ENCODE data around the gene DOK4. TPM values are rescaled to one million over a fixed set of nuclear protein-coding genes. Genes with fewer than 3 reads are reported as not detected.

The DOK4 gene
- total and polyA plus RNA-seq, 7 donors, result 3.9 to 147 (median 21.8) TPM

GRCh38 chr16:57534337-57534880 is 48.1 kb upstream of the DOK4 start:
- 95 to 96% methylated on average over 7 of the region's 7 CpGs for WGBS, 2 donors
- TF ChIP-seq EP300 (IDR thresholded peaks at IDR 0.05), result no peak
- no peak for TF ChIP-seq CTCF (IDR thresholded peaks at IDR 0.05)
- TF ChIP-seq POLR2A (IDR thresholded peaks at IDR 0.05), result no peak
- no peak for TF ChIP-seq POLR2AphosphoS5 (IDR thresholded peaks at IDR 0.05)
- Histone ChIP-seq H3K27ac (peak overlapping the region; percentile 88 to 94 (median 90)), H3K36me3 (no peaks in the 10 kb centered on the region), H3K27me3 (no peaks in the 10 kb centered on the region), H3K4me3 (no peak overlapping the region), H3K4me1 (peaks cover 0 to 70% (median 63%) of the 10 kb centered on the region in 4 donors), H3K9me3 (no peaks in the 10 kb centered on the region)
- DNase-seq, result peak; percentile 57
- intact Hi-C loops (cut with DNase I), result loop anchor here (10.0 kb wide), 2 partner anchors 350 to 470 kb away; partner anchors contain the start of genes PSME3IP1, RSPRY1, USB1 and ZNF319

- Histone ChIP-seq H3K4me1 (peaks cover 0 to 71% (median 64%) of the 10 kb centered on the region in 4 donors), H3K4me3 (no peak overlapping the region), H3K27me3 (no peaks in the 10 kb centered on the region), H3K9me3 (no peaks in the 10 kb centered on the region), H3K36me3 (no peaks in the 10 kb centered on the region), H3K27ac (peak overlapping the region; percentile 40 to 94 (median 72))
- no peak for TF ChIP-seq EP300 (IDR thresholded peaks at IDR 0.05)
- TF ChIP-seq POLR2AphosphoS5 (IDR thresholded peaks at IDR 0.05), result no peak
- TF ChIP-seq POLR2A (IDR thresholded peaks at IDR 0.05), result no peak
- TF ChIP-seq CTCF (IDR thresholded peaks at IDR 0.05), result no peak
- peak; percentile 72 for DNase-seq
- intact Hi-C loops (cut with DNase I), result loop anchor here (2.0 to 10.0 kb wide), 3 partner anchors 87 to 471 kb away; partner anchors contain the start of genes CIAPIN1, COQ9, PSME3IP1 and RSPRY1
- WGBS, 2 donors, result 47 to 50% methylated on average over 19 of the region's 19 CpGs
Observed at GRCh38 chr16:57533431-57534336, 47.4 kb upstream of the DOK4 start.

- TF ChIP-seq POLR2AphosphoS5 (IDR thresholded peaks at IDR 0.05) (no peak), CTCF (IDR thresholded peaks at IDR 0.05) (no peak), EP300 (IDR thresholded peaks at IDR 0.05) (no peak), POLR2A (IDR thresholded peaks at IDR 0.05) (no peak)
- no peaks in the 10 kb centered on the region for H3K9me3 ChIP-seq
- peaks cover 0 to 8% (median 3%) of the 10 kb centered on the region in 4 donors for H3K36me3 ChIP-seq
- H3K27me3 ChIP-seq, result no peaks in the 10 kb centered on the region
- WGBS, 2 donors, result 78 to 88% methylated on average over 7 of the region's 7 CpGs
- peak overlapping the region in 3 of 4 donors; percentile 53 to 94 (median 90) for H3K27ac ChIP-seq
- peaks cover 0 to 71% (median 62%) of the 10 kb centered on the region in 4 donors for H3K4me1 ChIP-seq
- H3K4me3 ChIP-seq, result no peak overlapping the region
- intact Hi-C loops (cut with DNase I), result loop anchor here (2.0 to 10.0 kb wide), 3 partner anchors 85 to 473 kb away; partner anchors contain the start of genes CIAPIN1, COQ9, PSME3IP1 and RSPRY1
- DNase-seq, result peak; percentile 56
Observed at GRCh38 chr16:57532266-57532625, 46.0 kb upstream of the DOK4 start.

- DNase-seq, result peak; percentile 46
- H3K27ac ChIP-seq, result peak overlapping the region in 3 of 4 donors; percentile 4 to 94 (median 77)
- H3K9me3 ChIP-seq, result no peaks in the 10 kb centered on the region
- no peak overlapping the region for H3K4me3 ChIP-seq
- H3K36me3 ChIP-seq, result peaks cover 0 to 8% (median 3%) of the 10 kb centered on the region in 4 donors
- 82 to 88% methylated on average over 8 of the region's 8 CpGs for WGBS, 2 donors
- H3K27me3 ChIP-seq, result no peaks in the 10 kb centered on the region
- TF ChIP-seq EP300 (IDR thresholded peaks at IDR 0.05) (no peak), POLR2A (IDR thresholded peaks at IDR 0.05) (no peak)
- intact Hi-C loops (cut with DNase I), result loop anchor here (2.0 to 10.0 kb wide), 3 partner anchors 85 to 473 kb away; partner anchors contain the start of genes CIAPIN1, COQ9, PSME3IP1 and RSPRY1
- H3K4me1 ChIP-seq, result peaks cover 0 to 66% (median 57%) of the 10 kb centered on the region in 4 donors
Observed at GRCh38 chr16:57531635-57532265, 45.5 kb upstream of the DOK4 start.
